ENCODE results near the gene SLC12A4.
"Not testable (repeated sequence)": the region's sequence is repeated elsewhere in the genome, so short reads cannot be mapped to it uniquely, and the experiment has no call there.

SLC12A4 gene

DNA sequence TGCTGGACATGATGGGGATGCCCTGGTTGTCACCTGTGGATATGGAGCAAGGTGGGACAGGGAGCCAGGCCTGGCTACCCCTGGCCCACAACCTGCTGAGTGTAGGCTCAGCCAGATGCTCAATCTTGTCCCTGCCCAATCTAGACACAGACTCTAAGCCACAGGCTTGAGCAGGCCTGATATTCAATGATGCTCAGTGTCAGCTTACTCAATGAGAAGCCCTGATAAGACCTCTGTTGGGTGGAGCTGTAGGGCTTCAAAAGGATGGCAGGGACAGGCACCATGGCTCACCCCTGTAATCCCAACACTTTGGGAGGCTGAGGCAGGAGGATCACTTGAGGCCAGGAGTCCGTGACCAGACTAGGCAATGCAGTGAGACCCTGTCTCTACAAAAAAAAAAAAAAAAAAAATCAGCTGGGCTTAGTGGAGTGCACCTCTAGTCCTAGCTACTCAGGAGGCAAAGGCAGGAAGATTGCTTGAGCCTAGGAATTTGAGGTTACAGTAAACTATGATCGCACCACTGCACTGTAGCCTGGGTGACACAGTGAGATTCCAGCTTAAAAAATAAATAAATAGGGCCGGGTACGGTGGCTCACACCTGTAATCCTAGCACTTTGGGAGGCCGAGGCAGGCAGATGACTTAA is 27.9 kb downstream of the SLC12A4 start:
- no peak for DNase-seq

DNA sequence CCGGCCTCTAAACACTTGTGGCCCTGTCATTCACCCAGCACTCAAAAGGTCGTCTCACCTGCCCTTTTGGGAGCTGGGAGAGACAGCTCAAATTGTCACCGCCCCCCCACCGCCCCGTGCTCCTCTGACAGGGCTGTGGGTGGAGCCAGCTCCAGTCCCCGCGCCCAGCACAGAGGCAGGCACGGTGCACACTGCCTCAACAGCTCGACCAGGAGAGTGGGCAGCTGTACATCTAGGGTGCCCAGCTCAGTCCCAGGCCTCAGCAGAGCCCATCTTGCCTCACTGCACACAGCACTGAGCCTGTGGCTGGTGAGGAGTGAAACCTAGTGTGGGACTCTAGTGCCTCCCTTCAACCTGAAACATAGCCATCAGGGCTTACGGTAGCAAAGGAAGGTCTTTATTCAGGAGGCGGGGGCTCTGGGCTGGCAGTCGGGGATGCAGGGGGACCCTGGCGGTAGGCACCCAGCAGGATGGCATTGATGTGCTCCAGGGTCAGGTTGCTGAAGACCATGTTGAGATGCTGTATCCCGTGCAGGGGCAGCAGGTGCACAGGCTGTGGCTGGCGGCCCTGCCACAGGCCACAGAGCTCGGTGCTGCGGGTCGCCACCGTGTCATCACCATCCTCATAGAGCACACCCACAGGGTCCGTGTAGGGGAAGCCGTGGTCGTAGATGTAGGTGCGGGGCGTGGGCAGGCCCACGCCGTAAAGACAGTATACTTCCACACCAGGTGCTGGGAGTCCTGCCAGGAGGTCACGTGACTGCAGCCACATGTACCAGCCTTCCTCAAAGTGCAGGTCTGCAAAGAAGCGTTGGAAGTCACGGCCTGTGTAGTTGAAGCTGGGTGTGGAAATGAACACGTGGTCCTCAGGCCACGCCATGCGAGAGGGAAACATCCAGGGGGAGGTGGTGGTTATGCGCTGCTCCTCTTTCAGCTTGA is 28.7 kb downstream of the SLC12A4 start:
- no peak for DNase-seq

DNA sequence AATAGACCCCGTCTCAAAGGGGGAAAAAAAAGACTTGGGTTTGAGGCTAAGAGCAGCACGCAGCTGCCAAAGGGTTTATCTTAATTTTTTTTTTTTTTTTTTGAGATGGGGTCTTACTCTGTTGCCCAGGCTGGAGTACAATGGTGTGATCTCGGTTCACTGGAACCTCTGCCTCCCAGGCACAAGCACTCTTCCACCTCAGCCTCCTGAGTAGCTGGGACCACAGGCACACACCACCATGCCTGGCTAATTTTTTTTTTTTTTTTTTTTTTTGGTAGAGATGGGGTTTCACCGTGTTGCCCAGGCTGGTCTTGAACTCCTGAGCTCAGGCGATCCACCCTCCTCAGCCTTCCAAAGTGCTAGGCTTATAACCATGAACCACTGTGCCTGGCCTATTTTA is 30.7 kb downstream of the SLC12A4 start:
- DNase-seq: not testable (repeated sequence)

DNA sequence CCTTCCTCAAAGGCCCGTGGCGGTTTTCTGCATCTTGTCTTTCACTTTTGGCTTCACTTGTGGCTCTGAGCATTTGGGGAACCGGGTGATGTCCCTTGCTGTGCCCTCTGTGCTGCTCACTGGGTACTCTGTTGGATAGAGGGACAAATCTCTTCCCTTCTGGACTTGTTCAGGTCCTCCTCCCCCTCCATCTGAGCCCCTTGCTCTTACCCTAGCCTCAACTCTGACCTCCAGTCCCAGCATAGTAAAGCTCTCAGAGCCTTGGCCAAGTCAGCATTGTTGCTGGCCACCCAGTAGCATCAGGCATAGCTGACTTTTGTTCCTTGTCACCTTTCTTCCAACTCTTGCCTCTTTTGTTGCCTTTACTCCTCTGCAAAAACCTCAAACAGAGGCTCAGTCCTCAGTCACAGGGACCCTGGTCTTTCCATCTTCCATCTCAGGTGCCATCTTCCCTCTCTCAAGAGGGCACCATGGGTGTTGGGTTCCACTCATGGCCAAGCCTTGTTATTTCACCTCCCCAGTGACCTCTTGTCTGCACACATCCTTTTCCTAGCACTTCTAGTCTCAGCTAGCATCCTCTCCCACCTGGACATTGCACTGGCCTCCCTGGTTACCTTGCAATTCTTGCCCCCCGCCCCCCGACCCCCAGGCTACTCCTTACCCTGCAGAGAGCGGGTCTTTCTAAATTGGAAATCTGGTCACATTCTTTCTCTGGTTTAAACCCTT is 31.4 kb downstream of the SLC12A4 start:
- DNase-seq: no peak

DNA sequence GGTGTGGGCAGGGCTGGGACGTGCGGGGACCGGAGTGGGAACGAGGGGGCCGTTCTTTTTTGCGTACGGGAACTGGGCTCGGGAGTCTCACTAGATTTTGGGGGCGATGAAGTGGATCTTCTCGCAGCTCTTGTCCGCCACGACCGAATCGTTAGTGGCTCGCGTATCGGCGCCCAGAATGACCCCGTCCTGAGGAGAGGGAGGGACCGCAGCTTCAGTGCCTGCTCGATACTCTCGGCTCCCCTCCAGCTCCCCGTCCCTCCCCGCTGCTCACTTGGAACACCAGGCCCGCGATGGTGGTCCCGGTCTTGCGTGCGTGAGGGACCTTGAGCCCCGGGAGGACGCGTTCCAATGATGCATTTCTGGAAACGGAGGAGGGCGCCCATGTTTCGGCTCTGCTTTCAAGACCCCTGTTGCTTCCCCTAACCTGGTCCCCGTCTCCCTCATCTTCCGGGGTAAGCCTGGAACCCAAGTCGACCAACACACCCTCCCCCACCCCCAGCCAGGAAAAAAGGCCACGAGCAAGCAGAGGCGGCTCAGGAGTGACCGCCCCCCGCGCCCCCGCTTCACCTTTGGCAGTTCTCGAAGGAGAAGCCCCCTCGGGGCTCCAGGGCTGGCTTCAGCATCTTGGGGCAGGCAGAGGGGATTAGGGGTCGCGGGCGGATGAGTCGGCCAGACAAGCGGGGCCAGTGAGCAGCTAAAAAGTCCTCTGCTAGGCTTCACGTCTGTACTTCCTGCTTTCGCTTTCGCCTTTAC is 32.1 kb downstream of the SLC12A4 start, which contains the start of gene PSMB10:
Gene PSMB10, minus strand, starts transcription at position 727 of the 756 bp plus-strand sequence. Its CDS starts 101 bp downstream, at position 626.
- DNase-seq: no peak

GRCh38 chr16:67935402-67936123 is 32.9 kb downstream of the SLC12A4 start:
- peak; percentile 71 for DNase-seq

DNA sequence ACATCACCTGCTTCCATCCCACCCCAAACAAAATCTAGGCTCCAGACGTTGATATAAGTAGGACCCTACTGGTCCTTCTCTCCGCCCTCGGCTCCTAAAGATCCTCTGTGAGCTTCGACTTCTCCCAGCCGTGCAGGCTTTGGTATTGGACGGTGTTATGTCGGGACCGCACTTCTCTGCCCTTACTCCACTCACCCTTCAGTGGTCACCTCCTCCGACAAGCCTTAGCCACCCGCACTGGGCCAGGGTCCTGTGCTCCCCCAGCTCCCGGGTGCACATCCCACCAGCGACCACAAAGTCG is 33.4 kb downstream of the SLC12A4 start:
- DNase-seq: no peak

DNA sequence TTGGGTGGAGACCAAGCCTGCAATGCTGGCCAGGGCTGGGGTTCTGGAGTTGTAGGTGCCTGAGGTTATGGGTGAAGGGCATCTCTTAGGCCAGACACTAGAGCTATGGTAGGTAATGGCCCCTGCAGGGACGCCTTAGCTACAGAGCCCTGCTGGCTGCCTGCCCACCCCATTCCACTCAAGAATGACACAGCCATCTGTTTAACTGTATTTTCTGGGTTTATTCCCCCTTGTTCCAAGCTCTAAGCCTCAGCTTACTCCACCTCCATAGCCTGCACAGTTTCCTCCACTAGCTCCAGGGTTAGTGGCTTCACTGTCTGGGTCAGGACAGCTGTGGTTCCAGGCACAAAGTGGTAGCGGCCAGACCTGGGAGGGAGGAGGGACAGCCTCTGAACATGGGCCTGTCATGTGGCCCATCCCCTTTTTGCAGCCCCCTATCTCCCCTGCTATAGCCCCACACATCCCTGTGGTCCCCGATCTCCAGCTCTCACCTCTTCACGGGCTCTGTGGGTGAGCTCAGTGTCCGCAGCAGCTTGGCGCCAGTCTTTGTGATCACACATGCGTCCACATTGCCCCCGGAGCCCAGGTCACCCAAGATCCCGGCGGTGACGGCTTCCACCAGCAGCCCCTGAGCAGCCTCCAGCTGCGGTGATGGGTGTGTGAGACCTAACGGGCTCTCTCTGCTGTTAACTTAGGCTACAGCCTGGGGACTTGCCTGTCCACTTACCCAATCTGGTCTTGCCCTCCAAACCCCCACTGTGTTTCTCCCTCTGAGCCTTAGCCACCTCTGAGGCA is 33.9 kb downstream of the SLC12A4 start:
- no peak for DNase-seq

DNA sequence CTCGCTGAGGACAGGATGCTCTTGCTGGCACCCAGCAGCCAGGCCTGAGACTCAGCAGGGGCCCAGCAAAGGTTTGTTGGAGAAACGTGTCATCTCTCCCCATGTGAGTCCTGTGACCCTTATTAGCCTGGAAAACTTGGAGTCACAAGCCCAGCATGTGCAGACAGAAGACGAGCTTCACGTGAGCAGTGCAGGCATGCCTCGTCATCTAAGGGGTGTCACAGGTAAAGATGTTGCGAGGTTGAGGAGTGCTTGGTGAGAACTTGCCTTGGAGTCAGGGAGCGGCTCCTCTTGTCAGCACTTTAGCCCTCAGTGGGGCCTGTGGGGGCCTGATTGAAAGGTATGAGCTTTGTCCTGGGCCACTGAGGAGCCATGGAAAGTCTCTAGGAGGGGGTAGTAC is 34.6 kb downstream of the SLC12A4 start:
- no peak for DNase-seq

DNA sequence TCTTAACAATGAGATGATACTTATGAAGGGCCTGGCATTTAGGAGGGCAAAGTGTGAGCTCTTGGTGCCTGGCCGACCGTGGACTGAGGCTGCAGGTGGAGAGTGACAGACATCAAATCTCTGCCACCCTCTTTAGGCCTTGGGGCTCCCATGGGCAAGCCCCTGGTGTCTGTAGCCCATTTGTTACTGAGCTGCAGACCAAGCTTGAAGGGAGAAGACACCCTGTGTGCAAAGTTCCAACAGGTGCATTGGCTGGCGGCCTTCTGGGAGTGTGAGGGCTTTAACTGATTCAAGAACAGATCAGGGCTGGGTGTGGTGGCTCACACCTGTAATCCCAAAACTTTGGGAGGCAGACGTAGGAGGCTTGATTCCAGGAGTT is 36.0 kb downstream of the SLC12A4 start:
- no peak for DNase-seq

DNA sequence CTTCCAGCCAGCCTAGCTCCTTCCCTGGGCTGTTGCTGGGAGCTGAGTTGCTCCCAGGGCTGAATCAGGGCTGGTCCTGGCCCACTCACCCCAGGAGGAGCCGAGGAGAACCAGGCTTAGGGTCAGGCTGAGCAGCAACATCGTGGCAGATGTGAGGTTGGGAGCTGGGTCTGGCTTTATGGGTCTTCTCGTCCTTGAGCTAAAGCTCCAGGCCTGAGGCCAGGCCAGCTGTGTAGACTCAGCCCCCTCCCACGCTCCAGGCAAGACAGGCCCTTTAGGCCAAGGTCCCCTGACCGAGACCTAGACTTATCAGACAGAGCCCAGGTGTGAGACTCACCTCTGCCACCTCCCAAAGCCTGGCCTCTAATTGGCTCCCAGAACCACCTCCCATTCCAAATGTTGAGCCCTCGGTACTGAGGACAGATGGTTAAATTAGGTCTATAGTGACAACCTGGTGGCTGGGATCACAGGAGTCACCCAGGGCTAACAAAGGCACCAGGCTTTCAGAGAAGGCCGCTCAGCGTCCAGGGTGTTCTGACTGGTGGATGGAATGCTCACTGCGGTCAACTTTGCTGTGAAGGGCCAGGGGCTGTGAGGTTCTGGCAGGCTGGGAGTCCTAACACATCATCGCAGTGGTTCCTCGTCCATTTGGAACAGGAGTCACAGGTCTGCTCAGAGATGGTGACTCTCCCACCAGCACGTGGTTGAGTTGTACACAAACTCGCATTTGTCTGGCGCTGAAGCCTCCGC is 36.5 kb downstream of the SLC12A4 start, which contains the start of gene CTRL:
Gene CTRL, minus strand, starts transcription at position 151 of the 750 bp plus-strand sequence. Its CDS starts 10 bp downstream, at position 141.
- DNase-seq: no peak

DNA sequence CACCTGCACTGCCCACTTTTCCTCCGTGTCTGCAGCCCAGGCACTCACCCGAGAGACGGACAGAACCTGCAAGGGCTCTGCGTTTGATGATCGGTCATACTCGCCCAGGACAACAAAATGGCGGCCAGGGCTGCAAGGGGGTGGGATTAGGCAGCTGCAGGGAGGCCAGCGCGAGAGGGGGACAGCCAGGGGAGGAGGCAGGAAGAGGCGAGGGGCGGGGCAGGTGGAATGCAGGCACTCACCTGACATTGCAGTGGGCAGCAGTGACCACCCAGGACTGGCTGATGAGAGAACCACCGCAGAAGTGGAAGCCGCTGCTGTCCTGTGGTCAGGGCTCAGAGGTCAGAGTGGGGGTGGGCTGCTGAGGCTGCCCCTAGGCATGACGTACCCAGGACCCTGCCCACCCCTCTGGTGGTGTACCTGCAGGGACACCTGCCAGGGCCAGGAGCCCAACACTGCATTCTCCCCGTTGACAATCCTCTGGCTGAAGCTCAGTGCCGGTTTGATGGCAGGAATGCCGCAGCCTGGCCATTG is 37.7 kb downstream of the SLC12A4 start:
- DNase-seq: no peak

DNA sequence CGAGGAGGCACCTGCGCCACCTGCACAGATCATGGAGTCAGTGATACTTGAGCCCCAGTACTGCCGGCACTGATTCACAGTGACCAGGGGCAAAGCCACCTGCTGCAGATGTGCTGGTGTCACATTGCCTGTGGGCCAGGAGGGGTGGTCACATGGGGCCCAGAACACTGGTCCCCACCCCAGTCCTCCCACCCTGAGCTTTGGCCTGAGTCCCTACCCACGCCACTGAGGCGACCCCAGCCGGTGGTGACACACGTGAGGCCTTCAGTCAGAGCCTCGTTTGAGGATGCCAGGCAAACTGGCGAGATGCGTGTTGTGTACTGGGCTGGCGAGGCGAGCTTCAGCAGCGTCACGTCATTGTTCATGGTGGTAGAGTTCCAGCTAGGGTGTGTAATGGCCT is 38.2 kb downstream of the SLC12A4 start:
- no peak for DNase-seq

GRCh38 chr16:67928561-67929364 is 39.7 kb downstream of the SLC12A4 start:
- peak; percentile 23 for DNase-seq

- no peak for DNase-seq
Measured at GRCh38 chr16:67928147-67928546, 40.3 kb downstream of the SLC12A4 start.

DNA sequence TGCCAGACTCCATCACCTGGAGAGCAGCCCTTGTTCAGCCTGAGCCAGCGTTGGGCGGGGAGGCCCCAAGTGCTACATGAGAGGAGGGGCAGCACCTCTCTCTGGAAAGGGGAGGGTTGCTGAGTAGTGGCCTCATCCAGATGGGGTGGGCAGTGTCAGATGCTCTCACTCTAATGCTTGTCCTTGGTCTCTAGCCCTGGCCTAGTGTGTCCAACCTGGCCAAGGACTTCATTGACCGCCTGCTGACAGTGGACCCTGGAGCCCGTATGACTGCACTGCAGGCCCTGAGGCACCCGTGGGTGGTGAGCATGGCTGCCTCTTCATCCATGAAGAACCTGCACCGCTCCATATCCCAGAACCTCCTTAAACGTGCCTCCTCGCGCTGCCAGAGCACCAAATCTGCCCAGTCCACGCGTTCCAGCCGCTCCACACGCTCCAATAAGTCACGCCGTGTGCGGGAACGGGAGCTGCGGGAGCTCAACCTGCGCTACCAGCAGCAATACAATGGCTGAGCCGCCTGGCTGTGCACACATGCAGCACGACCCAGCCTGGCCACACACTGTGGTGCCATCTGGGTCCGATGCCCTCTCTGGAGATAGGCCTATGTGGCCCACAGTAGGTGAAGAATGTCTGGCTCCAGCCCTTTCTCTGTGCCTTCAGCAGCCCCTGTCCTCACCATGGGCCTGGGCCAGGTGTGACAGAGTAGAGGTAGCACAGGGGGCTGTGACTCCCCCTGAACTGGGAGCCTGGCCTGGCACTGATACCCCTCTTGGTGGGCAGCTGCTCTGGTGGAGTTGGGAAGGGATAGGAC is 41.1 kb downstream of the SLC12A4 start:
- no peak for DNase-seq

DNA sequence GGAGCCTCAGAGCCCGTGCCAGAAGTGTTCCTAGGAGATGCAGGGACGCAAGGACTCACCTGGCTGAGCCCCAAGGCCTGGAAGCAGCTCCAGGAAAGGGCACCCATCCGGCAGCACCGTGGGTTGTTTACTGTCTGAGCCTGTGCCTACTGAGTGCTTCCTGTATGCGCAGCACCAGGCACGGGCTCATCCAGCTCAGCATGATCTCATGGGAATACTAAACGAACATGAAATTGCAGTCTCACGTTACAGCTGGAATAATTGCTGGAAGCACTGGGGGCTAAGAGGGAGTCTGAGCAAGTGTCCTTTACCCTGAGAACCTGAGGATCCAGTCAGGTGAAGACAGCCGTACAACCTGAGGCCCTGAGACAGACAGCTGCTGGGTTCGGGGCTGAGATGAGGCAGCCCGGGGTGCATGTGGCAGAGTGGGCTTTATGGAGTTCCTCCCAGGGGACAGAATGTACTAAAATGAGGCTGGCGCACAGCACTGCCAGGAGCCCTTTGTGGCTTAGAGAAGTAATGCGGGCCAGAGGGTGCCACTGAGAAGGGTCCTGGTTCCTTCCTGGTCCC is 42.2 kb downstream of the SLC12A4 start:
- no peak for DNase-seq

Measured in T1000 (cell line).